HS-27A (cell line): ENCODE data around the gene EPS8L3.
"Not testable (repeated sequence)": the region's sequence is repeated elsewhere in the genome, so short reads cannot be mapped to it uniquely, and the experiment has no call there.

Source experiments
- DNase-seq: peaks from one replicate; pipeline ENCODE4 v3.0.0-alpha.2; 2012; ENCODE audit warnings: low read depth, missing footprints

The EPS8L3 gene, protein sequence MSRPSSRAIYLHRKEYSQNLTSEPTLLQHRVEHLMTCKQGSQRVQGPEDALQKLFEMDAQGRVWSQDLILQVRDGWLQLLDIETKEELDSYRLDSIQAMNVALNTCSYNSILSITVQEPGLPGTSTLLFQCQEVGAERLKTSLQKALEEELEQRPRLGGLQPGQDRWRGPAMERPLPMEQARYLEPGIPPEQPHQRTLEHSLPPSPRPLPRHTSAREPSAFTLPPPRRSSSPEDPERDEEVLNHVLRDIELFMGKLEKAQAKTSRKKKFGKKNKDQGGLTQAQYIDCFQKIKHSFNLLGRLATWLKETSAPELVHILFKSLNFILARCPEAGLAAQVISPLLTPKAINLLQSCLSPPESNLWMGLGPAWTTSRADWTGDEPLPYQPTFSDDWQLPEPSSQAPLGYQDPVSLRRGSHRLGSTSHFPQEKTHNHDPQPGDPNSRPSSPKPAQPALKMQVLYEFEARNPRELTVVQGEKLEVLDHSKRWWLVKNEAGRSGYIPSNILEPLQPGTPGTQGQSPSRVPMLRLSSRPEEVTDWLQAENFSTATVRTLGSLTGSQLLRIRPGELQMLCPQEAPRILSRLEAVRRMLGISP

DNA sequence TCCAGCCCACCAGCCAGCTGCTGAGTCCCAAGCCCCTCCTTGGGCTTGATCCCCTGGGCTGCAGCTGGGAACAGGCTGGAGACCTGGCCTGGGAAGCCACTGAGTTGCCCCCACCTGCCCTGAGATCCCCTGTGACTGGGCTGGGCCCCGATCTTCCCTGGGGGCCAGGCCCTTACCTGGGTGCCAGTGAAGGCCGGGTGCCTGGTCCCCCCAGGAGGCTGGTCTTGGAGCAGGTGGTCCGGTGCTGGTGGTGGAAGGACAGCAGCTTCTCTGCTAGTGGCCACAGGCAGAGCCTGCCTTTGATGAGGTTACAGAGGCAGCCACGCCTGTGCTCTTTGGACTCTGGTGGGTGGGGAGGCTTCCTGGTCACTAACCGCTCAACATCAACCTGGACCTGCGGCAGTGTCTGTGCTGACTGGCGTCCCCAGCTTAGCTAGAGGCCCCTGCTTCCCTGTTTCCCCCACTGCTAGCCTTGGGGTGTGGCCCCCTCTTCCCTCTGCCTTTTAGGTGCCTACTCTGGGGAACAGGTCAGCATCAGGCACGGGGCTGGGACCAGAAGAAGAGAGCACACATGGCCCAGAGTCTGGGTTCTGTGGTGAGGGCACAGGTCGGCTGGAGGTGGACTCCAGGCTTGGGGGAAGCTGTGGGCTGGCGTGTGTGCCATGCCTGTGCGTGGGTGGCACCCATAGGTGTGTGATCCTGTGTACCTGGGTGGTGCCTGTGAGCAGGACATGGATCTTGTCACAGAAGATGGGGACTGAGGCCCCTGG, at the start of gene EPS8L3:
Gene EPS8L3, minus strand, starts transcription at position 278 of the 770 bp plus-strand sequence. CDS start 2,174 bp downstream, outside the sequence.
- DNase-seq = no peak

DNA sequence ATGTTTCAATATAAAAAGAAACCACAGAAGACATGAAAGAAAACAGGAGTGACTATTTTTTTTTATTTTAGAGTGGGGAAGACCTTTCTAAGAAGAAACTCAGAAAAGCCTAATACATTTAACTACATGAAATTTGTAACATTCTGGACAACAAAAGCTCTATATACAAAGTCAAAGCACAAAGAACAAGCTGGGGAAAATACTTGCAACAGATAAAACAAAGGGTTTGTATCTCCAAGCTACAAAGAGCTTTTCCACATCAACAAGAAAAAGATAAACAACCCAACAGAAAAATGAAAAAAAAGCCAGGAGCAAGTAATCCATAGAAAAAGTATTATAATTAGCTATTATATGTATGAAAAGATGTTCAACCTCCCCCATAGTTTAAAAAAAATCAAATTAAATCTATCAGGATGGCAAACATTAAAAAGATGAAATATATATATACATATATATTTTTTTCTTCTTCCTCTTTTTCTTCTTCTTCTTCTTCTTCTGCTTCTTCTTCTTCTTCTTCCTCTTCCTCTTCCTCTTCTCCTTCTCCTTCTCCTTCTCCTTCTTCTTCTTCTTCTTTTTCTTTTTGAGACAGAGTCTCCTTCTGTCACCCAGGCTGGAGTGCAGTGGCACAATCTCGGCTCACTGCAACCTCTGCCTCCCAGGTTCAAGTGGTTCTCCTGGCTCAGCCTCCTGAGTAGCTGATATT, 49.1 kb upstream of the EPS8L3 start:
- no peak for DNase-seq

DNA sequence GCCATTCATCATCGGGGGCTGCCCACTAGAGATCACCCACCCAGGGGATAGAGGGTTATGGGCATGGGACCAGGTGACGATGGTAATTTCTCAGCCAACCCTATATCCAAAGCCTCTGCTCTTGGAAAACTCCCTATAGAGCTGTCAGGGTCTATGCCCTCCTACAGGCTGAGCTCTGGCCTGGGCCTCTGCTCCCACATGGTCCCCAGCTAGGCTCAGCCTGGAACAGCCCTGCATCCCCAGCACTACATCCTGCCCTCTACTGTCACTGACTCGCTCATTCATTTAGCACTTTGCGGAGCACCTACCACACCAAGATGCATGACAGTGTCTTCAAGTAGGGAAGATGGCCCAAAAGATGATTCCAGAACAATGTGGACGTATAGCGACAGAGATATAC, 45.0 kb upstream of the EPS8L3 start:
- no peak for DNase-seq

DNA sequence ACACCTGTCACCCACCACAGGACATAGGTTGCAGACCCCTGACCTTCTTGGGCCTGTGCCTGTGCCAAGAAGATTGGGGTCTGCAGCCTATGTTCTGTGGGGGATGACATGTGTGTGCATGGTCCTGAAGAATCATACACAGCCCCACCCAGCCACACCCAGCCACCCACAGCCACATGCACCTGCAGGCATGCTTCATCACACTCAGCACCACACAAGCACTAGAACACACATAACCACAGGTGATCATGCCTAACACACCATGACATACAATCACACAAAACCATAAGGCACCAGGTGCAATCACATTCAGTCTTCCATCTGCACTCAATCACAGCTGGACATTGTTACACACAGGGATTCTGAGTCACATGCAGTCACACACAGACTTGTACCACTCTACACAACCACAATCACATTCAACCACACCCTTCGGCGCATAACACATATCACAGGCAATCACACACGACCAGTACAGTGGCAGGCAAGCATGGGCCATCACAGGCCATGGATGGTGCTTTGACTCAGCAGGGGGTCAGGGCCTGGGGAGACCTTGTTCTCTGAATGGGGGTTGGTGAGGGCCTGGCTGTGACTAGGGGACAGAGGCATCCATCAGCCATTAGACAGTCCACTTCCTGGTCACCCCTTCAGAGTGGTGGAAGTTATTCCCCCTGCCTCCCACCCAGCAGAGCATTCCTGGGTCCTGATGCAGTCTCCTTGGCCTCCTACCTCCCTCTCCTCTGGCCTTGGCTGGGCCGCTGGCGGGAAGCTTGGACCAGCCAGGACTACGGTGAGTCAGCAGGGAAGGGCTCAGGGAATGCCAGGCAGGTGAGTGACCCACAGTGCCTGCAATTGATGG, 44.3 kb upstream of the EPS8L3 start:
- DNase-seq = peak; percentile 82

DNA sequence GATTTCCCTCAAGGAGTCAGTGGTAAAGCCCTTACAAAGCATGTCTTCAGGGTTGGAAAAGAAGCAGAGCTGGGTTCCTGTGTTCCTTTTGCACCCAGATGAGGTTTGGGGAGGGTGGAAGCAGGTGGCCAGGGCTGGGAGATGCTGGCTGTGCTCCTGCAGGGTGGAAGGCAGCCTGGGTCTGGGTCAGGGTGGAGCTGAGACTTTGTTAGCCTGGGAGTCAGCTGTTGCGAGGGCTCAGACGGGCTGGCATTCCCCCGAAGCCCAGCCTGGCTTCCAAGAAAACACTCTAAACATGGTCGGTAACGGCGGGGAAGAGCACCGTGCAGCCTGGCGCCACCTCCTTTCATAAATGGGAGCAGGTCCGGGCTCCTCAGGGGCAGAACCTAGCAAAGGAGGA, 43.7 kb upstream of the EPS8L3 start:
- DNase-seq = no peak

DNA sequence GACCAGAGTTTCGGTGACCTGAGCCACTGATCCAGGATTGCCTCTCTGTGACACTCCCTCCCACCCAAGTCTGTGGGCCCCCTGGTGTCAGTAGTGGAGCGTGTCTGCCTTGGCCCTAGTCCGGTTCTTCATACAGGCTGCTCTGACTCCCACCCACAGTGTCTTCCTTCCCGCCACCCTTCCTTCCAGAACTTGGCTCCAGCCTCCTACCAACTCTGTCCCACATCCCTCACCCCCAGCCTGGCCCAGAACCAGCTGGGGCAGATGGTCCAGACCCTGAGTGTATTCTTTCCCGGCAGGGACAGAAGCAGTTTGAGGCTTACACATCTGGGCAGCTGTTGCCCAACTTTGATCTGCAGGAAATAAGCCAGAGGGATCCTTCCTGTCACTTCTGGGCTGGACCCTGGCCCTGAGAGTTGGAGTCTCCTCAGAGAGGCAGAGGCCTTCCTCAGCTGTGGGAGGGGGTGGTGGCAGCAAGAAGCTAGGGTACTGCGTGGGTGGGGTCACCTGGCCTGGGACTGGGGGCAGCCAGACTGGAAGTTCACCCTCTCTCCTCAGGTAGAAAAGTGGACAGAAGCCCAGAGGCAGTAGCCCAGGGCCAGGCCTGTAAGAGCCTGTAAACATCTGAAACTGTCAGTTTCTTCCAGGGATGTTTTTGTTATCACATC, 43.1 kb upstream of the EPS8L3 start:
- DNase-seq = no peak

DNA sequence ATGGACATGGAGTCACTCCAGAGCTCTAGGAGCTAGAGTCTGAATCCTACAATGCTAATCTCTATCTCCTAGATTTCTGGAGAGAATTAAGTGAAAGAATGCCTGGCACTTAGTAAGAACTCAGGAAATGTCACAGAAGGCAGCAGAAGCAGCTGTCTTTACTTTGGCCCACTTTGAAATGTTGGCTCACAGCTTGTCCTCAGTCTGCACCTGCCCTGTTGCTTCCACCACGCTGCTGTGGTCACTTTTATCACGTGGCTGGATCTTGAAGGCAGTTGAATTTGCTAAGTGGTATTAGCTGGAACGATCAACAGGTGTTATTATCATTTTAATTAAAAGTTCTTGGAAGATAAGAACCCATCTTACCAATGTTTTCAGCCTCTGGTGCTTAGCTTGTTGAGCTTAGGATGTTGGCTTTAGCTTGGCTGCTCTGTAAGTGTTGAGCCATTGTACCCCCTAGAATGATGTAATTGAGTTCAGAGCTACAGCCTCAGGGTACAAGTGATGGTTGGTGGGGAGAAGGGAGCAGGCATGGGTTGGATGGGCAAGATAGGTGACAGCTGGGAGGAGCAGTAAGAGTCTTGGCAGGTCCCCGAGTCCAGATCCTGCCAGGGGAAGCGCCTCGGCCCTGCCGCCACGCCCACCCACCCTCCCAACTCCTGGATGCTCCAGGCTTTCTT, 41.9 kb upstream of the EPS8L3 start:
- no peak for DNase-seq

DNA sequence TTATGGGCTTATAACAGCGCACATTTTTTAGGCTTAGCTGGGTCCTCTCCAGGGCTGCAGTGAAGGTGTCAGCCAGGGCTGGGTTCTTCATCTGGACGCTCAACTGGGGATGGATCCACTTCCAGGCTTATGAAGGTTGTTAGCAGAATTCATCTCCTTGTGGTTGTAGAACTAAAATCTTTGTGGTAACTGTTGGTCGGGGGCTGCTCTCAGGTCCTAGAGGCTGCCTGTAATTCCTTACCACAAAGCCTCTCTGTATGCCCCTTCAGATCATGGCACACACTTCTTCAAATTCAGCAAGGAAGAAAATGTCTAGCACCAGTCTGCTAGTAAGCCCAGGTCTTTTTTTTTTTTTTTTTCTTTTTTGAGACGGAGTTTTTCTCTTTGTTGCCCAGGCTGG, 40.9 kb upstream of the EPS8L3 start:
- no peak for DNase-seq

DNA sequence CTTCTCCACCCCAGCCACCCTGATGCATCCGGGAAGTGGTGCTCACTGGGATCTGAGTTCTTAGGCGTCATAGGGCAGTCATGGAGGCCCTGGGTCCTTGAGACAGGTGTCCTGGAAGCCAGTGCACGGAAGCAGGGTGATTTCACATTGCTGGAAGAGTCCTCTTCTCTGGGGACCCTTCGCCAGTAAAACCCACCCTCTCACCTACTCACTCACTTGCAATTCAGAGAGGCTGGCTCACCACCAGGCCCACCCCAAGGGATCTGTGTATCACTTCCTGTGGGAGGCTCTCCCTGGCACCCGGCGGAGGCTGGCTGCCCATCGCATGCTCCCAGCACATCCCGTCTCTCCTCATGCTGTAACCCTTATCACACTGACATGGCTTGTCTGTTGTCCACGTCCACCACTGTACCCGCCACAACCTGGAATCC, 40.2 kb upstream of the EPS8L3 start:
- DNase-seq = no peak

DNA sequence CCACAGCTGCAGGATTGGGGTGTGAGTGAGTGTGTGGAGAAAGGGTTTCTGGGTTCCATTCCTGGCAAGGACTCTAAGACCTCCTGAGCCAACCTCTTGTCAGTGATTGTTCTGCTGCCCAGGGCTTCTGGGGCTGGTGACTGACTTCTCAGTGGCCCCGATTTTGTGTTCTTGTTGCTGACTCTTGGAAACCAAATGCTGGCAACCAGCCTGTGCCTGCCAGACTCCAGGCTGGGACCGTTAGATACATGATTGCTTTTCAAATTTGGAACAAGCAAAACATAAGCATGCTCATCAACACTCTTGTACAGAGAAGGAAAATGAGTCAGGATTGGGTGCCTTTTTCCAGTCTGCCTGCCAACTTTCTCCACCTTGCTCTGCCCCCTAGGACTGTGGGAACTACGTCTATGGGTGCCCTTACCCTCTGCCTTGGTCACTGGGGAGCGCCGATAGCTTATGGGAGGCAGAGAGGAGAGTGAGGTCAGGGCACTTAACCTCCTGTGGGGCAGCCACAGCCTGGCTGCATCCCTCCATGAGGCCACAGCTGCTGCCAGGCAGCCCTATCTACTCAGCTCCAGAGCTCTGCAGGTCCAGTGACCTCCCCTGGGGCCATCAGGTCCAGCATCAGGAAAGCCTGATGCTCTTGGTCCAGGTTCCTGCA, 39.3 kb upstream of the EPS8L3 start:
- DNase-seq = no peak

DNA sequence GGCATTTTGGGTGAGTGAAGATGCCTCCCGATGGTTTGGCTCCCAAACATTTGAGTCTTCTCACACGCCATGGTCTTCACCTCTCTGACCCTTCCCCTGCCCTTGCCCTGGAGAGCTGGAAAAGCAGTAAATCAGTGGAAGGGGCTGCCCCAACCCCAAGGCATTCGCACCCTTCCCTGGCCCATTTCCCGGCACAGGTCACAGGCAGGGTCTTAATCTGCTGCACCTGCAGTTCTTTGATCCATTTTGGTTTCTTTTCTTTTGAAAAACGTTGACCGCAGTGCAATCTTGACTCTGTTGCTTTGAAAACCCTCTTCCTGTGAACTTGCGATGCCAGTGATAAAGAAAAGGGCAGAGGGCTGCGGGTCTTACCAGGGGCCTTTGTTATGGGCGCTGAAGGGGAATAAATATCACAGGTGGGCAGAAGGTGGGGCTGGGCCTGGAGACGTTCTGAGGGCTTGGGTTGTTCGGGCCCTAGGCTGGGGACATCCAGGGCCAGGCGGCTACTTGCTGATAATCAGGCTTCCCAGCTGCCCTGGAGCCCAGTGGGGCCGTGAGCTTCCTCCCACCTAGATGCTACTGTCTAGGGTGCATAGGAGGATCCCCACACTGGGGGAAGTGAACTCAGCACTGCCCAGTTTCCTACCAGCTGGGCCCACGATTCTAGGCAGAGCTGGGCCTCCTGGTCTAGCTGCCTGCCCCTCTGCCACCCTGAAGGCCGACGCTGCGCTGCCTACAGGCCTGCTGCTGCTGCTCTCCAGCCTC, 38.6 kb upstream of the EPS8L3 start:
- DNase-seq = no peak

DNA sequence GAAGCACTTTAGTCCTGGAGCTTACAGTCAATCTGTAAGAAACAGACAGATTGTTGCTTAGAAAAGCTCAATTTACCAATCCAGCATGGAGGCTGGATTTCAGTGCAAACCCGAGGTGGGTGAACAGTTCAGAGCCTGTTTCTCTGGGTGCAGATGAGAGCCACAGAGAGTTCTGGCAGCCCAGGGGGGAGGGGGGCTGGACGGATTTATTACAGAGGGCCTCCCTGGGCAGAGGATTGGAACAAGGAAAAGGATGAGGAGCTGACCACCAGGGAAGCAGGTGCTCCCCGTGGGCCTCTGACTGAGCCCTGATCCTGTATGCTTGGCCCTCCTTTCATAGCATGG, 38.0 kb upstream of the EPS8L3 start:
- no peak for DNase-seq

DNA sequence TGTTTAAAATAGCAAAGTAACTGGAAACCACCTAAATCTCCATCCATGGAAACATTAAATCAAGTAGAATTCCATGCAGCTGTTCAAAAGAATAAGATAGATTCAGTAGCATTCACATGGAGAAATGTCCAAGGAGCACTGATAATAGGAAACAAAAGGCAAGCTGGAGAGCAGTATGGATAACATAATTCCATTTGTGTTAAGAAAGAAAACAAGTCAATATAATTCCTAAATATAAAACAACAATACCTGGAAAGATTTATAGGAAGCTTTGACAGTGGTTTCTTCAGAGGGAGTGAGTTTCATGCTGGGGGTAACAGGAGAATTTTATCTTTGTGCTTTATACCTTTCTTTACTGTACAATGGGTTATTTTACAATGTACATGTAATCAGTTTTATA, 36.6 kb upstream of the EPS8L3 start:
- DNase-seq = no peak

DNA sequence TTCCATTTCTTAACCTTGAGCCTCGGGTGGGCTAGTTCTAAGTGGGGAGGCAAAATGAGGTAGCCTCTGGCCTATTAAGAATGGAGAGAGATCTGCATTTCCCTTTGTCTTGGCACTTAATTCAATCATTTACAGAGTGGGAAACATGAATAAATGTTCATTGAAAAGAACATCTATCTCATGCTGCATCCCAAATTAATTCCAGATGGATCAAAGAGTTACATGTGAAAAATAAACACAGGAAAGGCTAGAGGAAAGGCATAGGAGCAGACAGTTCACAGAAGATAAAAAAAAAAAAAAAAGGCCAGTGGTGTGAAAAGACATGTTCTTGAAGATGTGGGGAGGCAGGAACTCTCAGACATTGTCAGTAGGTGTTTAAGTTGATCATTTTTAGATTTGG, 35.7 kb upstream of the EPS8L3 start:
- DNase-seq = no peak

DNA sequence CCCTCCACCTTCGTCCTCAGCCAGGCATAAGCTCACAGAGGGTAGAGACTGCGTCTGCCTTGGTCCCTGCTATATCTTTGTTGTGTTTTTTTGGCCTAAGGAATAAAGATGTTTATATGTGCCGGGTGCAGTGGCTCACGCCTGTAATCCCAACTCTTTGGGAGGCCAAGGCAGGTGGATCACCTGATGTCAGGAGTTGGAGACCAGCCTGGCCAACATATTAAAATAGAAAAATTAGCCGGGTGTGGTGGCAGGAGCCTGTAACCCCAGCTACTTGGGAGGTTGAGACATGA, 33.5 kb upstream of the EPS8L3 start:
- not testable (repeated sequence) for DNase-seq

DNA sequence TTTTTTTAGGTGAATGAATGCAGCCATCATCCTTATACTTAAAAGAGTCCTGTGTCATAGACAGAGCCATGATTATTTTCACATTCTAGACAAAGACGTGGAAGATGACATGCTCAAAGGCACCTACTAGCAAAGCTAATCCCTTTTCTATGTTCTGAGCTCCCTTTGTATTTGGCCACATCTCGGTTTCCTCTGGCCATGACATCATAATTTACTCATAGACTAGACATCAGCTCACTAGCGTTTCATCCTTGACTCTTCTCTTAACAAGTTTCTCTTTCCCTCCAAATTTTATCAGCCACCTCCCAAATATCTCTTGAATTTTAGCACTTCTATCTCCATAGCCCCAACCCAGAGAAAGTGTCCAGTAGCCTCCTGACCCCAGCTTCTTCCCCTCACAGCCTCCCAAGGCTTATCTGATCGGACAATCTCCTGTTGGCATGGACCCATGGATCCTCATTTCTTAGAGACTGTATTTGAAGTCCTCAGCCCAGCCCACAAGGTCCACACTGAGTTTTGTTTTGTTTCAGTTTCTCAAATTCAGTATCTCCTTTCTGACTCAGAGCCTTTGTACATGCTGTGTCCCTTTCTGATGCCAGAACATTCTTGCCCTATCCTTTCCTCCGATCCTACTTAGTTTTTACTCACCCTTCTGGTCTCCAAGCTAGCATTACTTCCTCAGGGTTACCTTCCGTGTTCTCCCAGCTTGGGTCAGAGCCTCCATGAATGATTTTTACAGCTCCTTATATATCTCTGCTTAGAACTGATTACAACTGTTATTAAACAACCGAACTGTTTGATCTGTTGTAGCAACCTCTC, 33.0 kb upstream of the EPS8L3 start:
- no peak for DNase-seq

DNA sequence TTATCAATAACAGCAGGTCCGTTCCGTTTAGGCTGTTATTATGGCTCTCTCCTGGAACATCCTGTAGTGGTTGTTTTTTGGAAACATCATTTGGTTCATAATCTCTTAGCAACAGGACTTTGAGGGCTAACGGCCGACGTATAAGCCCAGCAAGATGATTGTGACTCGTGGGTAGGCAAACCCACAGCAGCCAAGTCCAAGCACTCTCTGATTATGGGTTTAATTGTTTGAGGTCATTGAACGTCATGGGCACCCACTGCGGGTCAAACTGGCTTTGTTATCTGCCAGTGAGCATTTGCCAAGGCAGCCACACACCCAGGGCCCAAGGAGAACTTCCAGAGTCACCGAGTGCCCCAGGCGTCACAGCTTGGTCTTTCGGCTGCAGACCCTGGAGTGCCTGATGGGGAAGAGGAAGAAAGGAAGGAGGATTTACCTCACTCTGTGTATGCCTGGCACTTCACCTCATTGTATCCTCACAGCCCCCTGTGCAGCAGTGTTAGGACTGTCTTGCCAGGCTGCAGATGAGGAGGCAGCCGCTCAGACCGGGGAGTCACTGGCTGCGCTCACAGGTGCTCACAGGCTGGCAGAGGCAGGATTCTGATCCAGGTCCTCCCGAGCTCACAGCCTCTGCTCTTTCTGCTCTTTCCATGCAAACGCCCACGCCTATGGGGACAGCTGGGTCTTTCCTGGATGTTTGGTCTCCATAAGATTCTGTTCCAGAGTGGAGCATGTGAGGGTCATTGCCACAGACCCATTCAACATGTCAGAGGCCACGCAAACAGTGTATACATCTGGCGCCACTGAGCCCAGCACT, 30.8 kb upstream of the EPS8L3 start:
- DNase-seq = no peak
